UCSD-AML1 (cell line): ENCODE results near the gene UBAP2.

Source experiments
- DNase-seq: peaks from one replicate; lab custom pipeline; 2025; ENCODE audit not compliant: unreplicated experiment; lab: John Stamatoyannopoulos, UW

The UBAP2 gene

GRCh38 chr9:34048727-34049629 lies at the start of gene UBAP2:
TSS of gene UBAP2 (minus strand) at chr9:34048887. CDS start at chr9:34017148, 31,739 bp downstream.
- peak; percentile 97 for DNase-seq

- no peak for DNase-seq
Measured at GRCh38 chr9:34098307-34098706, 49.6 kb upstream of the UBAP2 start.

- no peak for DNase-seq
Measured at GRCh38 chr9:34097865-34098264, 49.2 kb upstream of the UBAP2 start.

- DNase-seq: no peak
Measured at GRCh38 chr9:34096751-34097150, 48.1 kb upstream of the UBAP2 start.

GRCh38 chr9:34093578-34093977 lies 44.9 kb upstream of the UBAP2 start:
- no peak for DNase-seq

GRCh38 chr9:34089311-34089710 lies 40.6 kb upstream of the UBAP2 start:
- no peak for DNase-seq

GRCh38 chr9:34087370-34087769 lies 38.7 kb upstream of the UBAP2 start:
- no peak for DNase-seq

- DNase-seq: no peak
Measured at GRCh38 chr9:34086864-34087263, 38.2 kb upstream of the UBAP2 start.

- DNase-seq: no peak
Measured at GRCh38 chr9:34085581-34086500, 37.2 kb upstream of the UBAP2 start.

- DNase-seq: no peak
Measured at GRCh38 chr9:34084562-34084961, 35.9 kb upstream of the UBAP2 start.

- no peak for DNase-seq
Measured at GRCh38 chr9:34079181-34079580, 30.5 kb upstream of the UBAP2 start.

GRCh38 chr9:34072868-34073590 lies 24.3 kb upstream of the UBAP2 start:
- DNase-seq: no peak

- no peak for DNase-seq
Measured at GRCh38 chr9:34072410-34072809, 23.7 kb upstream of the UBAP2 start.

GRCh38 chr9:34070606-34071324 lies 22.1 kb upstream of the UBAP2 start:
- no peak for DNase-seq

GRCh38 chr9:34069831-34070230 lies 21.1 kb upstream of the UBAP2 start:
- no peak for DNase-seq

GRCh38 chr9:34065541-34065940 lies 16.9 kb upstream of the UBAP2 start:
- DNase-seq: no peak

- DNase-seq: no peak
Measured at GRCh38 chr9:34059954-34060353, 11.3 kb upstream of the UBAP2 start.

GRCh38 chr9:34059281-34059680 lies 10.6 kb upstream of the UBAP2 start:
- DNase-seq: no peak

- no peak for DNase-seq
Measured at GRCh38 chr9:34049630-34050384, 1.1 kb upstream of the UBAP2 start.
